Fibroblast of peridontal ligament (primary cell): ENCODE results near the gene CSNK2A1.
"Not testable (repeated sequence)": the region's sequence is repeated elsewhere in the genome, so short reads cannot be mapped to it uniquely, and the experiment has no call there.

Source experiments
- DNase-seq: peaks from one replicate; pipeline ENCODE4 v3.0.0-alpha.2; 2010; ENCODE audit errors: extremely low read depth

Gene CSNK2A1

DNA sequence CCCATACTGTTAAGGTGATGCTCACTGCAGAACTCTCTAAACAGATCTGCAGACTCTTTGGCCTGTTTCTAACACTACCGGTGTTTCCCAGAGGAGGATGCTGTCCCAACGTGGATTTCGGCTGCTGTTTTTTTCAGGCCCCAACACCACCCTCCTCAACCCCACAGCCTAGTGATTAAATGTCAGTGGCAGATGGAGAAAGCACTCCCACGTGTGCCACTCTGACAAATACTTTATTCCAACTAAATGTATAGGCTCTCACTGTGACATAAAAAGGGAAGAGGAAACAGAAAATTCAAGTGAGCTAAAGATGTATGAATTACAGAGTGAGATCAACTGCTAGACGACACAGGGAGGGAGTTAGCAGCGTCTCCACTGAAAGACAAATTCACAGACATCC lies 84.8 kb downstream of the CSNK2A1 start:
- no peak for DNase-seq

DNA sequence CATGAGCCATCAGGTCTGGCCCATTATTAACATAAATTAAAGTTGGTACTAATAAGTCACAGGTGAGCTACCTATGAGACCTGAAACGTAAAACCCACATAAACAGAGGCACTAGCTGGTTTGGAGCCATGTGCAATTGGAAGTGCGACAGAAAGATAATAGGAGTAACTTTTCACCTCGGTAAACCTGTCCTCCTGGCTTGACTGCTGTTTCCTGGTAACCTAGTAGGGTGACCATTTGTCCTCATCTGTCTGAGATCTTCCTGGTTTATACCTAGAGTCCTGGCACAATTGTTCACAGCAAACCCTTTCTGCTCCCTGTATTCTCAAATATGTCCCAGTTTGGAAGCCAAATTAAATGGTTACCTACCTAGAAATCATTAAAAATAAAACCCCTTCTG lies 88.6 kb downstream of the CSNK2A1 start:
- DNase-seq = no peak

DNA sequence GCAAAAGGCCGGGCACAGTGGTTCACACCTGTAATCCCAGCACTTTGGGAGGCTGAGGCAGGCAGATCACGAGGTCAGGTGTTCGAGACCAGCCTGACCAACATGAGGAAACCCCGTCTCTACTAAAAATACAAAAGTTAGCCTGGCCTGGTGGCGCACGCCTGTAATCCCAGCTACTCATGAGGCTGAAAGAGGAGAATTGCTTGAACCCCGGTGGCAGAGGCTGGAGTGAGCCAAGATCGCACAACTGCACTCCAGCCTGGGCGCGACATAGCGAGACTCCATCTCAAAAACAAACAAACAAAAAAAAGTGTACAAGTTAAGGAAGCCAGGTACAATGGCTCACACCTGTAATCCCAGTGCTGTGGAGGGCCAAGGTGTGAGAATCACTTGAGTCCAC lies 91.6 kb downstream of the CSNK2A1 start:
- not testable (repeated sequence) for DNase-seq

DNA sequence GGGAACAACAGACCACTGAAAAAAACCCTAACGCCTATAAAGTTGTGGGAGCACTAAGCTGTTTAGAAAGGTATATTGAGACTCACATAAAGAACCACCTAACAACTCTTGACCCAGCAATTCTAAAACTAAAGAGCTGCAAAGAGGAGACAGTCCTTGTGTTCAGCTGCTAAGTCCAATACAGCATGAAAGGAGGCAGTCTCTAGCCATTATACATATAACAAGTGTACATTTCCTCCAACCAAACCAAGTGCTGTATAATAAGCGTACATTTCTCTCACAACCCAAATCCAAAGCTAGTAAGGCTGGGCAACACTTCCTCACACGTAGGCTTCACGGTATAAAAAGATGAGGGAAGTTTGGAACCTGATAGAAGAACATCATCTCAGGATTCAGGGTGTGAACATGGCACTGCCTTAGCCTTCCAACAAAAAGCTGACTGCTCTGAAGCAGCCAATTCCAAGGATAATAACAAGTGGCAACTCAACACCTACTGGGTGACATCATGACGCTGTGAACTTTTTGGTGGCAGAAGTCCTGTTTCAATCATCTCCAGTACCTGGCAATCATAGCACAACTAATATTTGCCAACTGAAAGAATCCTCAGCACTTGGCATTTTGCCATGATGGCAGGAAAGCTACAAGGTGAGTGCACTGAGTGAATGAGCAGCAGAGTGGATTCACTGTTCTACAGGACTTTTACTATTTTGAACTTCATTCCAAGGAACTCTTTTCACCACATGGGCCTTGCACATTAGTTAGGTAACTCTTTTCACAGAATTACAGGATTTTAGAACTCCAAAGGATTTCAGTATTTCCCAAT lies 97.9 kb downstream of the CSNK2A1 start:
- no peak for DNase-seq

DNA sequence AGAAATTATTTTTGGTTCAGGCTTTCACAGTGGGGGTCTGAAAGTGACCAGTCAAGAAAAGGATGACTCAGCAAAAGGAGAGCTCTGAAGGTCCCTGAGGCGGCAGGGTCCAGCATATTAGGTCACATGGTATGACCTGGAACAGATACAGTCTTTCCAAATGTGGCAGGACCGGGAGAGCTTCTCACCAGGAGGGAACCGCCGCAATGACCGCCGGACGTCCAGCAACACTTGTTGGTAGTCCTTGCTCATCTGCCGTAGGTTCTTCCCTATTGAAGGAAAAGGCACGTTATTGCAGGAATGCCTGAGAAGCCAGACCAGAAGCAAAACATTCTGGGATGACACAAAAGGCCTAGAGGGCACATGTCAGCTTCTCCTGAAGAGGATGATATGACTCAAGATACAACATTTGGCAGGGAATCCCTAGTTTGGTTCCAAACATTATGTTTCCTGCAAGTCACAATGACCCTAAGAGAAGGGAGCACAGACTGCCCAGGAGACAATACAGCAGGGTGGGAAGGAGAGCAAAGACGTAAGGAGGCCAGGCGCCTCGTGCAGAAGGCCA lies 98.6 kb downstream of the CSNK2A1 start:
- peak; percentile 17 for DNase-seq

DNA sequence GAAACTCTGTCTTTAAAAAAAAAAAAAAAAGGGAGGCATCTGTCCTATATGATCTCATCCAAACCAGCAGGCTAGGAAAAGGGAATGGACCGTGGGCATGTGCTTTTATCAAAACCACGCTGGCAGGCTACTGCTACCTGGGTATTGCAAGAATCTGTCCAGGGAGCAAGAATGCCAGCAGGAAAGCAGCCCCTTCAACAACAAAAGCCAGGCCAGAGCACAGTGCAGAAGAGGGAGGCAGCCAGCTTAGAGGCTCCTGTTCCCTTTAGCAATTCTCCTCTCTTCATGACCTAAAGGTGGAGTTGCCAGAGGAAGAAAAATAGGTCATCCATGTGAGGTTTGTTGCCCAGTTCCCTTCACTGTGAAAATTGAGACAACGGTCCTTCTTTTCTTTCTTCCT lies 99.5 kb downstream of the CSNK2A1 start:
- no peak for DNase-seq

DNA sequence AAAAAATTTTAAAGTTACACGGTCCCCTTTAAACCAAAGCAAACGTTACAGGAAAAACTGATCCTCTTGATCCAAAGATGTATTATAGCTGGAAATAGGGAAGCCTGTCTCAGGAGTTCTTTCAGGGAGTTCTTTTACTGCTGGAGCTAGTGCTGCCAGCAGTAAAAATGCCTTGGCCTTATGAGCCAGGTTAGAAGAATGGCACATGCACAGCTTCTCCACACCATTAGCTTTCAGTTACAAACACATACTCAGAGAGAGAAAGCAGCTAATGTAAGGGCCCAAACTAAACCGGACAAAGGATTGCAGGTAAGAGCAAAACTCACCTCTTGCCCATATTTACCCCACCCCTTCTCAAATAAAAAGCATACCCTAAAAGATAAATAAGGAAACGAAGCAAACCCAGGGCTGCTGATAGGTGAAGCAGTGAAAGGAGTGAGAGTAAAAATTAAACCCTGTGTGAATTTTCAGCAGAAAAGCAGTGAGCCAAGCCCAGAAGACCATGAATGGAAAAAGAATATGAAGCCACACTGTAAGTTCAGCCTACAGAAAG lies 100.3 kb downstream of the CSNK2A1 start:
- no peak for DNase-seq

DNA sequence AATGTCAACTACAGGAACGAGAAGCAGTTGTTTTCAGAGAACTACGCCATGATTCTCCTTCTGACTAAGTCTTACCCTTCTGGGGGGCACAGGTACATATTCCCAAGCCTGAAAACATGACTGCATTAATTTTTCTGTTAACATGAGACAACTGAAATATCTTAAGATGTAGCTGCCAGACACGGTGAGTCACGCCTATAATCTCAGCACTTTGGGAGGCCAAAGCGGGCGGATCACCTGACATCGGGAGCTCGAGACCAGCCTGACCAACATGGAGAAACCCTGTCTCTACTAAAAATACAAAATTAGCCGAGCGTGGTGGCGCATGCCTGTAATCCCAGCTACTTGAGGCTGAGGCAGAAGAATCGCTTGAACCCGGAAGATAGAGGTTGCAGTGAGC lies 103.0 kb downstream of the CSNK2A1 start:
- no peak for DNase-seq

DNA sequence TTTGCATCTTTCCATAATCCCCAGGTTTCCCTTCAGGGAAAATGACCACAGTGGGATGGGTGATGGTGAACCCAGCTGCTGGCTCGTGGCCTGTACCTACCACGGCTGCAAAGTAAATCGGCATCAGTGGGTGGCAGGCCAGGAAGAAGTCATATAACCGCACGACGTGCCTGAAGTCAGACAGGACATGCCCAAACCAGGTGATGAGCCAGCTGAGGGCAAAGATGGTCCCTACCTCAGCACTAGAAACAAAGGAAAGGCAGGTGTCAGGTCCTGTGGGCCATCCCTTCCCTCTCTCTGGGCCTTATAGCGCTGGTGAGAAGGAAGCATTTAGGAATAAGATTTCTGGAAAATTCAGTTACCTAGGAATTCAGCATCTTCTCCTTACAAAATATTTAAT lies 103.4 kb downstream of the CSNK2A1 start:
- DNase-seq = no peak

DNA sequence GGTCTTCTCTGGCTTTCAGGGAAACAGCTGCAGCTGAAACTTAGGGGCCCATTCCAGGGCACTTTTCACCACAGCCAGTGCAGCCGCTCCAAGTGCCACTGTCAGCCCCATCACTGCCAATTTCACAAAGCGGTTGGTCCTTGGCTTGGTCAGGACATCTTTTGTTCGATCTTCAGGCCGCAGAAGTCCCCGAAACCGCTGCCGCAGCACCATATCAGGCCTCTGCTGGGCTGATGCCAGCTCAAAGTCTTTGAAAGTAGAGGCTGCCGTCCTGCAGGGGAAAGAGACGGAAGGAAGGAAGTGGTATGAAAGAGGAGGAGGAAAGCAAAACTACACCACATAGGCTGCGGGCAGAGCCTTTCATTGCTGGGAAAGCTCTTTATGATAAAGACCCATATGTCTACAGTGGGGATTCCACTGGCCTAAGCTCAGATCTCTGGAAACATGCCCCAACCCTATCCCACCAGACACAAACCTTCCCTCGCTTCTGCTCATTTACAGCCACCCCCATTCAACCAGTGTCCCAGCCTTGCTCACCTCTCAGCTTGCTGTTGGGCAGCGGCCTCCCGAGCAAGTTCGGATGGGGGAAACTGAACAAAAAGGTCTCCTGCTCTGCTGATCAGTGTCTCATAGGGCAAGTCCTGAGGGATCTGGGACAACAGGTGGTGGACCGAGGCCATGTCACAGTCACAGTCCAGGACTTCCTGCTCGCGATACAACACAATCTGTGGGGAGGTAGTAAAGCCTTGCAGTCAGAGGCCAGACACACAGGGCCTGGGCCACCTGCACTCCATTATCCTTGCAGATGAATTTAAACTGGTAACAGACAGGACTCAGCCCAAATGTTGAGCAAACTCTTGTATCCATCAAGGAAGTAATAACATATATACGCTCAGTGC lies 104.8 kb downstream of the CSNK2A1 start:
- DNase-seq = no peak

DNA sequence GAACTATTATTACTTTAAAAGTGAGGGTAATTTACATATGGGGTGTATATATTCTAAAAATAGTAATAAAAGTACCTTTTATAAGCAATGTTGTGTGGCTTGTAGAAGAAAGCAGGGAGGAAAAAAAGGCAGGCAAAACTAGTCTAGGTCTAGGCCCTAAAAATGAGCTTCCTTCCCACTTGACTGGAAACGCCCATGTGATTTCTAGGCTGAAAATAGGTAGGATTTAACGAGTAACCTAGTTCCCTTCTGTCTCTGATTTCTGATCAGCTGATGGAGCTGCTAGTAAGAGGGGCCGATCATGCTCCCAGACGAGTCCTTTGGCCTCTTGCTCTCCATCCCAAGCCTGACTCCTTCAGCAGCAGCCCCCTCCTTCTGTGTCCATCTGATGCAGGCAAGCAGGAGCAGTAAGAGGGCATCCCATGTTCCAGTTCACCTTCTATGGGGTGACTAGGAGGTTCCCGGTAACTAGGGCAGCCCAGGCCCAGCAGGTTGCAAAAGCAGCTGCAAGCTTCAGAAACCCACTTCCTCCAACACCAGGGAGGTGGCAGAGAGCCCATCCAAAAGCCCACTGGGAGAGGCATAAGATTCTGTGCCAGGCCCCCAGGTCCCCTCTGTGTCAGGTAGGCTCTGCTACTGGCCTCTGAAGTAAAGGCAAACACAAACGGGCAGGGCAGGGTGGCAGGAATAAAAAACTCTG lies 105.7 kb downstream of the CSNK2A1 start:
- no peak for DNase-seq

DNA sequence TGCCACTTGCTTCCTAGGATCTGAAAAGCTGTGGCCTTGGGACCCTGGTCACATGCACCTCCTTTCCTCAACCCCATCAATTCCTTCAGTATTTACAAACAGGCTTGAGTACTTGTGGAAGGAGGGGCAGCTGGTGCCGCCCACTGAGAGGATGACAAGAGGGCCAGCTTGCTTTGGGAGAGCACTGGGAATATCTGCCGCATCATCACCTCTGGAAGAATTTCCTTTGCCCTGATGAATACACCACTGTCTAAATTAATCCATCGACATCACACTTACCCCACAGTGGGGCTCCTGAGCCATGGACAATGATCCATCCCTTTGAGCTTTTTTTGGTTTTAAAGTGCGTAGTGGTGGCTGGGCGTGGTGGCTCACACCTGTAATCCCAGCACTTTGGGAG lies 107.1 kb downstream of the CSNK2A1 start:
- DNase-seq = no peak

DNA sequence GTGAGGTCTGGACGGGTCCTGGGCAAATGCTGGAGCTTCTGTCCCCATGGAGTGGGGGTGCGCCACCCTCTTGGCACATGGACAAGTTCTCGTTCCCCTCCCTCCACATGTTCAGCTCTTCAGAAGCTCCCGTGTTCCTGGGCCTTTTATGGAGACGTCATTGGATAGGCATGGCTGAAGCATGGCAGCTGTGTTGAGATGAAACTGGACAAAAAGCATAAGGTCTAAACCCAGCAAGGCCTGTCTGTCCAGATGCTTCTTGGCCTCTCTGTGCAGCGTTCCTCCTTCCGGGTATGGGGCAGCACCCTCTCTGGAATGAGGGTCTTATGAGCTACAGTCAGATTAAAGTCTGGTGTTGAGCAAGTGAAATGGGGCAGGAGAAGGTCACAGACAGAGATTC lies 108.0 kb downstream of the CSNK2A1 start:
- no peak for DNase-seq

DNA sequence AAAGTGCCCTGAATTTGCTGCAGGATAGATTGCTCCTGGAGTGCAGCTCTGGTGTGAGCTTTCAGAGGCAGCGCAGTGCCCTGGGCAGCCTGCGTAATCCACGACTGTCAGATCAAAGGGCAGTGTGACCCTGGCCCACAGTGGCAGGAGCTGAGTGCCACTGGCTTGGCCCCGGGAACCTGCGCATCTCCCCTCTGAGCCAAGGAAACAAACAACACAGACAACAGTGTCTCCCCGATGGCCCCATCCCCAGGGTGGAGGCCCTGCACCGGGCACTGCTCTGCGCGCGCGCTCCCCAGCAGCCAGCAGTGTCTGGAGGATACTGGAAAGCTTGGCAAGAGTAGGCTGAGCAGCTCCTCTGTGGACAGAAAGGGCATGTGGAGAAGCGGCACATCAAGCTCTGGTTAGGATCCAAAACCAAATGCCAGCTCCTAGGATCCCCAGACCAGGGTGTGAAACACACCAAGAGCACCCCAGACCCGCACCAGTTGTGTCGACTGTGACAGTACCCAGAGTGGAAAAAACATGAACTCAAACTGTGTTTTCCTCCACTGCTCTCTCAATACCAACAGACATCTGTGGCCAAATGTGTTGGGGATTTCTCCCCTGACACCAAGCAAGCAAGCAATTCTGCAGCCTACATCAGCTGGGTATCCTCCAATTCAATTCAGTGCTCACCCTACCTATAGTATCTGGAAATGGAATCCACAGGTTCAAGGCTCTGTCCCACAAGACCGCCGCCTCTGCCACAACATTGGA lies 108.8 kb downstream of the CSNK2A1 start:
- no peak for DNase-seq

DNA sequence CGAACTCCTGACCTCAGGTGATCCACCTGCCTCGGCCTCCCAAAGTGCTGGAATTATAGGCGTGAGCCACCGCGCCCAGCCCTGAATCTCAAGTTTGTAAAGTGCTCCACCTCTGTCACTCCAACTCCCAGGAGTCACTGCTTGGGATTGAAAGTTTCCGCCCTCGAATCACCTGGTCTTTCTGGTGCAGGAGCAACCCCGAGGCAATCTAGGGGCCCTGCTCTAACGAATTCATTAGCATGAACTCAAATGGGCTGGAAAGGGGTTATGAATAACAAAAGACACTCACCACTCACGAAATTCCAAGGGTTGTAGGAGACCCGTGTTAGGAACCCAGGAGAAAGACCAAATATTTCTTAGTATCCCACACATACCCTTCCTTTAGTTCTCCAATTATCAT lies 109.4 kb downstream of the CSNK2A1 start:
- DNase-seq = no peak

DNA sequence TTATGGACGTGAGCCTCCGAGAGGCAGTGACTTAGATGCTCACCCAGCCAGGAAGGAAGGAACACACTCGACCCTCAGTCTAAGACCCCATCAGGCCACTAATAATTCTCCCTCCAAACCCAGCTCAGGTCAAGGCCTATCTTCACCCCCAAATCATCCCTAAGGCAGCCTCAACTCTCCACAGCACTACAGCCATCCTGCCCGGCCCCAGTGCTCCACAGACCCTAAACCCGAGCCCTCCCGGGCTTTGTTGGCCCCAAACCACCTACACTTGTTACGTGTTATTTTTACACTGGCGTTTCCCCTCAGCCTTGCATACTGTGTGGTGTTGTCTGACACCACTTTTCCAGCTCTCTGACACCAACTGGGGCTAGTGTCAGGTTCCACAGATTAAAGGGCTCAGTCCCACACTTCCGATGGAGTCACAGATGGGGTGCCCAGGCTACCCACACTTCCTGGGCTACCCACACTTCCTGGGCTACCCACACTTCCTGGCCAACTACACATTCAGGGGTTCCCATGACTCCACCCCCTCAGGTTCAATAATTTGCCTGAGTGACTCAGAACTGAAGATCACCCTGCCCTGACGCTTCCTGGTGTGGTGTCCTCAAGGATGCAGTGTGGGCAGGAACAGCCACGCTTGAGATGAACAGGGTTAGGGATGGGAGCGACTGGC lies 110.2 kb downstream of the CSNK2A1 start:
- DNase-seq = no peak

DNA sequence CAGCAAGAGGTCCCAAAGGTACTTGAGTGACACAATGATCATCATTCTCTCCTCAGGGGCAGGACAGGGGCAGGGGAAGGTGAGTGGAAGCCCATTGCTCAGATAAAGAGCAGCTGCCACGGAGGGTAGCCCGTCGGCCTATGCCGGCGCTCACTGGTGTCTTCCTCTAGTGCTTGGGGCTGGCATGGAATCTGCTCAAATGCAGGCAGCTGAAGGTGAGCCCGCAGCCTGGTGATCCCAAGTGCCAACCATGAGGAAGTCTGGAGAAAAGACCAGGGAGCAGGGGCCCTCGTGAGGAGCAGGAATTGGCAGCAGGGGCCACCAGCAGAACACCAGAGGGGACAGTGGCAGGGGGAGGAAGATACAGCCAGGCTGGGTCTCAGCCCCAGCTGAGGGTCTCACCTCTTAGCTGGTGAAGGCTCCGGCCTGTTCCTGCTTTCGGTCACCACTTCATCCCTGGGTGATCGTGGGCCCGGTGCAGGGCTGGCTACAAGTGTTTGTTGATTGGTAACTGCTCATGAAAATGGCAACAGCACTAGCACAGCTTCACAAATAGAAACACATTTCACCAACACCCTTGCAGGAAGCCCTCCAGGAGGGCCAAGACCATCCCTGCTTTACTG lies 110.8 kb downstream of the CSNK2A1 start:
- no peak for DNase-seq

DNA sequence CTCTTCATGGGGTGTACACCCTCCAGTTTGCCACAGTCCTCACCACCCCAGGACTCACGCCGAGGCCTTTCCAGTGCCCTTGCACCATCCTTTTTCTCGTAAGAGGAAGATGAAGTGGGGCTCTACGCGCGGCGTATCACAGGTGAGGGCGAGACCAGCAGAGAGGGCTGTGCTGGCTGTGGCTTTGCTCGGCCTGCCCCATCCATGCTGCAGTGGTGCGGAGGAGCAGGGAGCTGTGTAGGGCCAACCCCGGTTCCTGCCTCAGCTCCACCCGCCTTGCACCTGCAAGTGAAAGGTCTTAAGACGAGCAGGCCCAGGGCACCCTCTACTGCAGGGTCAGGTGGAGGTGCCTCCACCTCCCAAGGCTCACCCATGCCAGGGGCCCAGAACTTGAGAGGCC lies 111.4 kb downstream of the CSNK2A1 start:
- no peak for DNase-seq

DNA sequence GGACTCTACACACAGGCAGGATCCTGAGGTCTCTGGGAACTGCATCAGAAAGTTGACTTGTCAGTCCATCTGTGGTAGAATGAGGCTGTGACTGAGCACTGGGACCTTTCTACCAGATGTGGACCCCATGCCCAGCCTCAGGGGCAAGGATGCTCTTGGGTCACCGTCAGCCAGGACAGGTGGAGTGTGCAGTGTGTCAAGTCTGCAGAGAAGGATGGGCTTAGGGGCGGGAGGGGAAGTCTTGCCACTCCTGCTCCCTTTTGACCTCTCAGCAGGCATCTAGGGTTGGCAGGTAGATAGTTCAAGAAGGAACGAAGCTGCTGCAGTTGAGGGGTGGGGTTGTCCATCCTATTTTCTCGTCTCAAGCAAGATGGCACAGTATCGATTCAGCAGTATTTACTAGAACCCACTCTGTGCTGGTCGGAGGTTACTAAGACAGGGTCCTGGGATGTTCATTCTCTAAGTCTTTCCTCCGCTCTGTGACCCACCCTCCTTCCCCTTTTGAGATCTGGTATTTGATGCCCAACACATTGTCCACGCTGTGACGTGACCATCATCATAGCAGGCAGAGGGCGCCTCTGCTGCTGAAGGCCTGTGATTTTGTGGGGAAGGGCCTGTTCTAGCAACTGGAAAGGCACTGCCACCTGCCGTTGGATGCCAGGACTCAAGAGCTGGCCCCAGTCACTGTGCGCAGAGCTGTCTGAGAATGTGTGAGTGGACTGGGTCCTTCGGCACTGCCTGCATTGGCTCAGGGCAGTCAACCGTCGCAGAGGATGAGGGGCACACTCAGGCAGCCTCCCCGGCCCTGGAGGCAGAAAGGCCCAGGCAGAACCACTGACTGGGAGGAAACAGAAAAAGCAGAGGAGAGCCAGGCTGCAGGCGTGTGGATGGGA lies 112.3 kb downstream of the CSNK2A1 start:
- peak; percentile 71 for DNase-seq
